Bronchial epithelial cell (primary cell): ENCODE measurements around the gene NANS. TPM values are rescaled to one million over a fixed set of nuclear protein-coding genes. Genes with fewer than 3 reads are reported as not detected.

Experiments
- DNase-seq: peaks from one replicate; pipeline ENCODE4 v3.0.0-alpha.2; 2010; ENCODE audit warnings: low read depth
- FAIRE-seq: peaks from 2 replicates; lab custom pipeline; 2011; peaks lifted over from hg19 to GRCh38; lab: Jason Lieb, UNC
- H3K27me3 ChIP-seq: 2 replicates; pipeline ENCODE4 v1.5.1; 2011; ENCODE audit warnings: low read length; ENCODE audit not compliant: control insufficient read depth, insufficient read depth
- H3K36me3 ChIP-seq: 2 replicates; pipeline ENCODE4 v1.5.1; 2011; ENCODE audit warnings: low read length; ENCODE audit not compliant: control insufficient read depth, insufficient read depth
- H3K4me3 ChIP-seq: 2 replicates; pipeline ENCODE4 v1.5.1; 2011; ENCODE audit warnings: mild to moderate bottlenecking, low read depth, low read length, control low read depth
- total RNA-seq: library from RNA; depleted of rRNA; stranded (reverse); fragments of >200 nt; gene quantifications from 2 replicates; pipeline ENCODE4 v1.2.1, GENCODE V29; 2014
- TF ChIP-seq, protein P1 (sequence below): IDR thresholded peaks from 2 replicates; pipeline ENCODE4 v1.5.1; 2011; ENCODE audit warnings: mild to moderate bottlenecking, moderate library complexity, low read length, control low read depth, inconsistent platforms; ENCODE audit not compliant: insufficient read depth, severe bottlenecking

The NANS gene
- total RNA-seq, 1 donor from 2014 or later, result 118 TPM

DNA sequence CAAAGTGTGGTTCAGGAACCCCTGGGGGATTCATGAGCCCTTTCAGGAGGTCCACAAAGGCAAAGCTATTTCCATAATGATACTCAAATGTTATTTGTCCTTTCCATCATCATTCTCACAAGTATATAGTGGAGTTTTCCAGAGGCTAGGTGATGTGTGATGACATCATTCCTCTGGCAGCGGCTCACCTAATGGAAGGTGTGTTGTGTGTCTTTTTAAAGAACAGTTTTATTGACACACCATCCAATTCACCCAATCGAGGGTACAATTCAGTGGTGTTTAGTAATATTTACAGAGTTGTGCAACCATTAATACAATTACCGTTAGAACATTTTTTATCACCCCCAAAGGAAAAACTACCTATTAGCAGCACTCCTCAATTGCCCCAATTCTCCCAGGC lies 9.7 kb downstream of the NANS start:
- DNase-seq (no peak), FAIRE-seq (no peak)
- TF ChIP-seq, protein P1, sequence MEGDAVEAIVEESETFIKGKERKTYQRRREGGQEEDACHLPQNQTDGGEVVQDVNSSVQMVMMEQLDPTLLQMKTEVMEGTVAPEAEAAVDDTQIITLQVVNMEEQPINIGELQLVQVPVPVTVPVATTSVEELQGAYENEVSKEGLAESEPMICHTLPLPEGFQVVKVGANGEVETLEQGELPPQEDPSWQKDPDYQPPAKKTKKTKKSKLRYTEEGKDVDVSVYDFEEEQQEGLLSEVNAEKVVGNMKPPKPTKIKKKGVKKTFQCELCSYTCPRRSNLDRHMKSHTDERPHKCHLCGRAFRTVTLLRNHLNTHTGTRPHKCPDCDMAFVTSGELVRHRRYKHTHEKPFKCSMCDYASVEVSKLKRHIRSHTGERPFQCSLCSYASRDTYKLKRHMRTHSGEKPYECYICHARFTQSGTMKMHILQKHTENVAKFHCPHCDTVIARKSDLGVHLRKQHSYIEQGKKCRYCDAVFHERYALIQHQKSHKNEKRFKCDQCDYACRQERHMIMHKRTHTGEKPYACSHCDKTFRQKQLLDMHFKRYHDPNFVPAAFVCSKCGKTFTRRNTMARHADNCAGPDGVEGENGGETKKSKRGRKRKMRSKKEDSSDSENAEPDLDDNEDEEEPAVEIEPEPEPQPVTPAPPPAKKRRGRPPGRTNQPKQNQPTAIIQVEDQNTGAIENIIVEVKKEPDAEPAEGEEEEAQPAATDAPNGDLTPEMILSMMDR, result no peak
- H3K4me3 ChIP-seq, result no peak overlapping the region
- peaks cover 1% of the 10 kb centered on the region for H3K36me3 ChIP-seq
- H3K27me3 ChIP-seq, result no peaks in the 10 kb centered on the region

DNA sequence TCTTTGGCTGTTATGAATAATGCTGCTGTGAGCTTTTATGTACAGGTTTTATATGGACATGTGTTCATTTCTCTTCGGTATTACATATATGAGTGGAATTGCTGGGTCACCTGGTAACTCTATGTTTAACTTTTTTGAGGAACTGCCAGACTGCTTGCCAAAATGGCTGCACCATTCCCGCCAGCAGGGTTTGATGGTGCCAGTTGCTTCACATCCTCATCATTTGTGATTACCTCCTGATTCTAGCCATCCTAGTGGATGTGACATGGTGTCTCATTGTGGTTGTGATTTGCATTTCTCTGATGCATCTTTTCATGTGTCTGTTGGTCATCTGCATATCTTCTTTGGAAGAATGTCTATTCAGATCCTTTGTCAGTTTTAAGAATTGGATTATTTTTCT lies 10.7 kb downstream of the NANS start:
- no peak overlapping the region for H3K4me3 ChIP-seq
- no peak for DNase-seq
- FAIRE-seq, result no peak
- peaks cover 1% of the 10 kb centered on the region for H3K36me3 ChIP-seq
- TF ChIP-seq, protein P1, result no peak
- H3K27me3 ChIP-seq, result no peaks in the 10 kb centered on the region

DNA sequence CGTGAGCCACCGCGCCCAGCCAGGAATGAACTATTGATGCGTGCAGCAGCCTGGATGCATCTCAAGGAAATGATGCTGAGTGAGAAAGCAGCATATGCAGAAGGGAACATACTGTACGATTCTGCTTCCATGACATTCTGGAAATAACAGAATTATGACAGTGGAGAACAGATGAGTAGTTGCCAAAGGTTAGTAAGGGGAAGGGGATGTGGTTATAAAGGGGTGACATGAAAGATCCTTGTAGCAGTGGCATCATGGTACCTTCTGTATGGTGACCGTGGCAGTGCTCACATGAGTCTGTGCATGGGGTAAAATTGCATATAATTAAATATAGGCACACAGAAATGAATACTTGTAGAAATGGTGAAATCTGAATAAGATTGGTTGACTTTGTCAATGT lies 13.0 kb downstream of the NANS start:
- TF ChIP-seq, protein P1, result no peak
- FAIRE-seq, result no peak

DNA sequence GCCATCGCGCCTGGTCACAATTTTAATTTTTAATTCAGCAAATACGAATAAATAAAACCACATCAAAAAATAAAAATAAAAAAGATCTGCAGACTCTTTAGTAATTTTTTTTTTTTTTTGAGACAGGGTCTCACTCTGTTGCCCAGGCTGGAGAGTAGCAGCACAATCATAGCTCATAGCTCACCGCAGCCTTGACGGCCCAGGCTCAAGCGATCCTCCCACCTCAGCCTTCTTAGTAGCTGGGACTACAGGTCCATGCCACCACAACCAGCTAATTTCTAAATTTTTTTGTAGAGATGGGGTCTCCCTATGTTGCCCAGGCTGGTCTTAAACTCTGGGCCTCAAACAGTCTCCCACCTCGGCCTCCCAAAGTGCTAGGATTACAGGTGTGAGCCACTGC lies 14.2 kb downstream of the NANS start:
- H3K27me3 ChIP-seq, result no peaks in the 10 kb centered on the region
- FAIRE-seq, result no peak
- no peak overlapping the region for H3K4me3 ChIP-seq
- no peak for DNase-seq
- no peaks in the 10 kb centered on the region for H3K36me3 ChIP-seq
- TF ChIP-seq, protein P1, result no peak

More for the DNA sequence above, 13.0 kb downstream of the NANS start:
- no peaks in the 10 kb centered on the region for H3K27me3 ChIP-seq
- H3K36me3 ChIP-seq, result no peaks in the 10 kb centered on the region
- no peak overlapping the region for H3K4me3 ChIP-seq
- DNase-seq, result no peak

DNA sequence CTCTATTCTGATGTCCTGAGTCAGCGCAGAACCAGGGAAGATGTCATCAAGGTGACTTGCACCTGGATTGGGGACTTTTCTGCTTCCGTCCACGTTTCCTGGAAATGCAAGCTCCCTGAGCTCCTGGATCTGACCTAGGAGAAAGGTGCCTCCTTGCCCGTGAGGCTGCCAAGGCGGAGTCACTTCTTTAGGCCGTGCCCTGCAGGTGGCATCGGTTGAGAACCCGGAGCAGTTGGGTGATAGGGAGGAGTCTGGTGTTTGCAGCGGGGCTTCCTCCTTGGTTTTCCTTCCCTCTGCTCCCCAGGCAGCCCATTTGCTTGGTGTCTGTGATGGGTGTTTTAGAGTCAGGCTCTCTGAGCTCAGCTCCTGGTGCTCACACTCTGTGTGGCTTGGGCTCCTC lies 15.2 kb downstream of the NANS start:
- H3K4me3 ChIP-seq, result no peak overlapping the region
- no peaks in the 10 kb centered on the region for H3K27me3 ChIP-seq
- no peaks in the 10 kb centered on the region for H3K36me3 ChIP-seq
- TF ChIP-seq, protein P1, result no peak
- FAIRE-seq (no peak), DNase-seq (no peak)
